OCI-LY3 (cell line): ENCODE results near the gene RGS14.

Source experiments
- H2AFZ ChIP-seq: fragments of 200-600, 300-600 bp; shearing (Covaris generic); 2 replicates; pipeline ENCODE4 v1.6.0; 2014; ENCODE audit warnings: antibody characterized with exemption, low read depth, low read length
- H3K27ac ChIP-seq: fragments of 200-600, 300-600 bp; sonication (generic); 2 replicates; pipeline ENCODE4 v1.5.1; 2014; ENCODE audit warnings: mild to moderate bottlenecking, low read length, moderate library complexity, mixed read lengths
- H3K27me3 ChIP-seq: fragments of 200-600, 300-600 bp; sonication (generic); 2 replicates; pipeline ENCODE4 v1.6.1; 2014; ENCODE audit warnings: low read depth, low read length, mixed read lengths
- H3K36me3 ChIP-seq: fragments of 200-600, 300-600 bp; sonication (generic); replicated peaks from 2 replicates; pipeline ENCODE3; 2014; ENCODE audit warnings: low read depth, low read length, mixed read lengths
- H3K4me1 ChIP-seq: fragments of 300-600, 200-600 bp; sonication (generic); 2 replicates; pipeline ENCODE4 v1.6.1; 2014; ENCODE audit warnings: low read length, mixed read lengths
- H3K4me2 ChIP-seq: fragments of 200-600, 300-600 bp; sonication (generic); 2 replicates; pipeline ENCODE4 v1.6.1; 2014; ENCODE audit warnings: low read length, mixed read lengths
- H3K4me3 ChIP-seq: fragments of 300-600, 200-600 bp; sonication (generic); 2 replicates; pipeline ENCODE4 v1.5.1; 2014; ENCODE audit warnings: antibody characterized with exemption, mild to moderate bottlenecking, low read length, moderate library complexity
- H3K79me2 ChIP-seq: fragments of 300-600, 200-600 bp; shearing (Covaris generic); 2 replicates; pipeline ENCODE4 v1.6.1; 2014; ENCODE audit warnings: mild to moderate bottlenecking, low read length, mixed read lengths
- H3K9ac ChIP-seq: fragments of 300-600, 200-600 bp; shearing (Covaris generic); 2 replicates; pipeline ENCODE4 v1.6.0; 2014; ENCODE audit warnings: mild to moderate bottlenecking, low read length, moderate library complexity
- H3K9me3 ChIP-seq: fragments of 200-600, 300-600 bp; shearing (Covaris generic); 2 replicates; pipeline ENCODE4 v1.6.1; 2014; ENCODE audit warnings: low read length, mixed read lengths; ENCODE audit not compliant: insufficient read depth
- H4K20me1 ChIP-seq: fragments of 200-600, 300-600 bp; sonication (generic); 2 replicates; pipeline ENCODE4 v1.6.1; 2016; ENCODE audit warnings: low read length, mixed read lengths; ENCODE audit not compliant: insufficient read depth
- CTCF ChIP-seq: fragments of 200-600, 300-600 bp; sonication (generic); IDR thresholded peaks from 2 replicates; pipeline ENCODE4 v1.5.1; 2014; ENCODE audit warnings: antibody characterized with exemption, low read length, low read depth
- EZH2phosphoT487 ChIP-seq: fragments of 200-600 bp; shearing (Covaris generic); IDR thresholded peaks from 2 replicates; pipeline ENCODE4 v1.6.1; 2018; ENCODE audit warnings: antibody characterized with exemption, mixed run types, low read depth

Gene RGS14

GRCh38 chr5:177361418-177362291 is 3.9 kb downstream of the RGS14 start:
- Histone ChIP-seq H3K4me3 (no peak overlapping the region), H3K27ac (no peak overlapping the region), H2AFZ (no peak overlapping the region), H4K20me1 (peaks cover 4% of the 10 kb centered on the region; the same call in 1 of the 2 replicates), H3K9ac (no peak overlapping the region), H3K79me2 (peaks cover 9% of the 10 kb centered on the region; the same call in 1 of the 2 replicates), H3K9me3 (no peaks in the 10 kb centered on the region), H3K4me2 (no peak overlapping the region), H3K27me3 (no peaks in the 10 kb centered on the region), H3K36me3 (no peaks in the 10 kb centered on the region), H3K4me1 (peaks cover 58% of the 10 kb centered on the region)
- TF ChIP-seq CTCF = no peak
- TF ChIP-seq EZH2phosphoT487 = no peak

GRCh38 chr5:177362292-177362609 is 4.5 kb downstream of the RGS14 start:
- Histone ChIP-seq H3K36me3 (no peaks in the 10 kb centered on the region), H3K79me2 (peaks cover 9% of the 10 kb centered on the region; the same call in 1 of the 2 replicates), H3K9me3 (no peaks in the 10 kb centered on the region), H3K9ac (no peak overlapping the region), H3K4me3 (no peak overlapping the region), H3K27ac (no peak overlapping the region), H3K4me2 (no peak overlapping the region), H4K20me1 (peaks cover 4% of the 10 kb centered on the region; the same call in 1 of the 2 replicates), H3K4me1 (peaks cover 52% of the 10 kb centered on the region), H3K27me3 (no peaks in the 10 kb centered on the region), H2AFZ (no peak overlapping the region)
- TF ChIP-seq CTCF (no peak), EZH2phosphoT487 (no peak)

DNA sequence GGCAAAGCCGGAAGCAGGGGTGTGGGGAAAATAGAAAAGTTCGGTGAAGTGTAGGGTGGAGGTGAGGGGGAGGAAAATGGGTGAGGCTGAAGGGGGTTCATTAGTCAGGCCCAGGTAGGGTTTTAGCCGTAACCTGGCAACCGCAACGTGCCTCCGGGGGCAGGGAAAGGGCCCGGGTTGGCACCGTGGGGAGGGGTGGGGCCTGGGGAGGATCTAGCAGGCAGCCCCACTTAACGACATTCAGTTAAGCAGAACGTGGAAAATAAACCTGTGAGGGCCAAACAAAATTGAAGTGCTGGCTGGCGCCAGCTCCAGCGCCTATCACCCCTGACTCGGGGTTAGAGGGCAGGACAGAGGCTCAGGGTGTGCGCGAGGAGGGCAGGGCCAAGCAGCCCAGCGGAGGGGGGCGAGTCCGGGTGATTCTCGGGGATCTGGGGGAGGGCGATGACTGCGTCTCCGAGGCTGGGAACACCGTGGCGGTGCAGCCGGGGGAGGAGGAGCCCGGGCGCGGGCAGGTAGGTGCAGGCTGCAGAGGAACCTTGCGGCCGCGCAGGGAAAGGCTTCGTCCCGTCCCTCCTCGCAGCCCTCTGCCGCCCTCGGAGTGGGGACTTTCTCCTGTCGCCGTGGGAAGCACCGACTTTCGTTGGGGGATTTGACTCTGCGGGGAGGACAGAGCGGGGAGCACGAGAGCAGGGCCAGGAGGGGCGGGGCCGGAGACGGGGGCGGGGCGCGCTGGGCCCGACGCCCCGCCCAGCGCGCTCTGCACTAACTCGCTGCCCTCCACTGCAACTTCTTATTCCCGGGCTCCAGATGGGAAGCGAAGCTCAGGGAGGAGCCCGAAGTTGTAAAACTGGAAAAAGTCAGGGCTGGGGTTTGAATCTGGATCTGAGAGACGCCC is 5.1 kb downstream of the RGS14 start:
- Histone ChIP-seq H4K20me1 (peaks cover 4% of the 10 kb centered on the region; the same call in 1 of the 2 replicates), H3K9me3 (no peaks in the 10 kb centered on the region), H3K4me3 (peak overlapping the region; percentile 70), H3K4me2 (peak overlapping the region; percentile 93), H3K9ac (peak overlapping the region; percentile 18; the same call in 1 of the 2 replicates), H3K27ac (no peak overlapping the region), H3K36me3 (no peaks in the 10 kb centered on the region), H3K79me2 (peaks cover 9% of the 10 kb centered on the region; the same call in 1 of the 2 replicates), H3K4me1 (peaks cover 49% of the 10 kb centered on the region), H2AFZ (no peak overlapping the region), H3K27me3 (no peaks in the 10 kb centered on the region)
- TF ChIP-seq EZH2phosphoT487 (no peak), CTCF (no peak)

DNA sequence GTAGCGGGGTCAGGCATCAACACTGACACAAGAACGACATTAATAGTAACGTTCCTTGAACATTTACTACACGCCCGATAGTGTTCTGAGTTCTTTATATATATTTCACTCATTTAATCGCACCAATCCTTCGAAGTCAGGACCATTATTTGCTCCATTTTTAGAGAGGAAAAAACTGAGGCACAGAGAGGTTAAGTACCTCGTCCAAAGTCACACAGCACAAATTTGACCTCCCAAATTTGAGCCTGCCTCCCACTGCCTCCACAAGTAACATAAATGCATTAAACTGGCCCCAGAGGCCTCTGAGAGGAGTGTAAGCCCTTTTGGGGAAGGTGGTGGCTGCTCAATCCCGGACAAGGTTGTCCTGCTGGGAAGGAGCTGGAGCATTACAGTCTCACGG is 5.8 kb downstream of the RGS14 start:
- Histone ChIP-seq H3K27ac (no peak overlapping the region), H2AFZ (no peak overlapping the region), H4K20me1 (peaks cover 7% of the 10 kb centered on the region; the same call in 1 of the 2 replicates), H3K9me3 (no peaks in the 10 kb centered on the region), H3K79me2 (peaks cover 3% of the 10 kb centered on the region; the same call in 1 of the 2 replicates), H3K27me3 (no peaks in the 10 kb centered on the region), H3K4me3 (peak overlapping the region; percentile 70), H3K4me2 (peak overlapping the region; percentile 93), H3K36me3 (peaks cover 6% of the 10 kb centered on the region), H3K9ac (no peak overlapping the region), H3K4me1 (peaks cover 46% of the 10 kb centered on the region)
- no peak for TF ChIP-seq CTCF
- TF ChIP-seq EZH2phosphoT487 = no peak
